Measurements from ENCODE around the gene OR51I2. TPM values are rescaled to one million over a fixed set of nuclear protein-coding genes. Genes with fewer than 3 reads are reported as not detected.

The OR51I2 gene
- total RNA-seq (2014; rRNA removed; shearing (Covaris generic); ENCODE audit: low replicate concordance): not detected in 2 replicates

GRCh38 chr11:5449023-5449422, at the start of gene OR51I2:
OR51I2 (plus strand) TSS chr11:5449323; CDS start chr11:5453489, 4,166 bp downstream.
- no peak for DNase-seq
- Histone ChIP-seq H3K4me3 (ENCODE audit: low read length) (no peak within 1 kb of the TSS), H3K9ac (ENCODE audit: low read length) (no peak within 1 kb of the TSS), H3K9me2 (replicated peaks; ENCODE audit: insufficient read depth, low read length) (no peaks in the 10 kb centered on the region), H3K27me3 (ENCODE audit: low read length) (no peaks in the 10 kb centered on the region), H4K20me1 (ENCODE audit: insufficient read depth, low read depth, low read length) (no peaks in the 10 kb centered on the region), H3K4me2 (ENCODE audit: low read depth, low read length, poor library complexity, severe bottlenecking) (no peak within 1 kb of the TSS), H3K9me3 (ENCODE audit: low read length) (no peaks in the 10 kb centered on the region), H3K36me3 (ENCODE audit: insufficient read depth, low read length) (no peaks in the 10 kb centered on the region), H3K79me2 (ENCODE audit: low read length) (no peaks in the 10 kb centered on the region), H3K4me1 (ENCODE audit: low read length) (no peaks in the 10 kb centered on the region), H3K27ac (ENCODE audit: low read length) (no peak within 1 kb of the TSS), H2AFZ (ENCODE audit: low read length) (no peak within 1 kb of the TSS)

- Histone ChIP-seq H3K9me2 (replicated peaks; ENCODE audit: insufficient read depth, low read length) (0 out of 2 replicates have a peak, but pooled peaks cover 4% of the 10 kb centered on the region), H3K4me2 (ENCODE audit: low read depth, low read length, poor library complexity, severe bottlenecking) (no peak overlapping the region), H3K36me3 (ENCODE audit: insufficient read depth, low read length) (no peaks in the 10 kb centered on the region), H3K4me3 (ENCODE audit: low read length) (no peak overlapping the region), H3K9me3 (ENCODE audit: low read length) (no peaks in the 10 kb centered on the region), H3K4me1 (ENCODE audit: low read length) (no peaks in the 10 kb centered on the region), H3K27ac (ENCODE audit: low read length) (no peak overlapping the region), H2AFZ (ENCODE audit: low read length) (no peak overlapping the region), H3K27me3 (ENCODE audit: low read length) (no peaks in the 10 kb centered on the region), H3K79me2 (ENCODE audit: low read length) (no peaks in the 10 kb centered on the region), H4K20me1 (ENCODE audit: insufficient read depth, low read depth, low read length) (no peaks in the 10 kb centered on the region), H3K9ac (ENCODE audit: low read length) (no peak overlapping the region)
- no peak for DNase-seq
Observed at GRCh38 chr11:5405173-5405572, 44.0 kb upstream of the OR51I2 start.

- H3K9me2 ChIP-seq (replicated peaks; ENCODE audit: insufficient read depth, low read length): no peaks in the 10 kb centered on the region
- no peaks in the 10 kb centered on the region for H3K9me3 ChIP-seq (ENCODE audit: low read length)
- DNase-seq: no peak
- H3K27me3 ChIP-seq (ENCODE audit: low read length): no peaks in the 10 kb centered on the region
- no peak overlapping the region for H2AFZ ChIP-seq (ENCODE audit: low read length)
- H3K27ac ChIP-seq (ENCODE audit: low read length): no peak overlapping the region
- no peak overlapping the region for H3K4me3 ChIP-seq (ENCODE audit: low read length)
- no peaks in the 10 kb centered on the region for H3K79me2 ChIP-seq (ENCODE audit: low read length)
- no peaks in the 10 kb centered on the region for H3K36me3 ChIP-seq (ENCODE audit: insufficient read depth, low read length)
- H3K4me2 ChIP-seq (ENCODE audit: low read depth, low read length, poor library complexity, severe bottlenecking): no peak overlapping the region
- H4K20me1 ChIP-seq (ENCODE audit: insufficient read depth, low read depth, low read length): no peaks in the 10 kb centered on the region
- no peaks in the 10 kb centered on the region for H3K4me1 ChIP-seq (ENCODE audit: low read length)
- H3K9ac ChIP-seq (ENCODE audit: low read length): no peak overlapping the region
Observed at GRCh38 chr11:5420993-5421392, 28.1 kb upstream of the OR51I2 start.

- H3K36me3 ChIP-seq (ENCODE audit: insufficient read depth, low read length): no peaks in the 10 kb centered on the region
- no peaks in the 10 kb centered on the region for H3K79me2 ChIP-seq (ENCODE audit: low read length)
- H2AFZ ChIP-seq (ENCODE audit: low read length): no peak within 1 kb of the TSS
- H3K4me3 ChIP-seq (ENCODE audit: low read length): no peak within 1 kb of the TSS
- no peak within 1 kb of the TSS for H3K27ac ChIP-seq (ENCODE audit: low read length)
- H3K9ac ChIP-seq (ENCODE audit: low read length): no peak within 1 kb of the TSS
- H4K20me1 ChIP-seq (ENCODE audit: insufficient read depth, low read depth, low read length): no peaks in the 10 kb centered on the region
- H3K9me3 ChIP-seq (ENCODE audit: low read length): no peaks in the 10 kb centered on the region
- H3K4me1 ChIP-seq (ENCODE audit: low read length): no peaks in the 10 kb centered on the region
- H3K4me2 ChIP-seq (ENCODE audit: low read depth, low read length, poor library complexity, severe bottlenecking): no peak within 1 kb of the TSS
- no peak for DNase-seq
- H3K27me3 ChIP-seq (ENCODE audit: low read length): no peaks in the 10 kb centered on the region
- no peaks in the 10 kb centered on the region for H3K9me2 ChIP-seq (replicated peaks; ENCODE audit: insufficient read depth, low read length)
Observed at GRCh38 chr11:5421811-5422210, 27.3 kb upstream of the OR51I2 start, which contains the start of gene OR51Q1. OR51Q1 (plus strand) TSS chr11:5422111; CDS start chr11:5422201, 90 bp downstream.

- Histone ChIP-seq H3K27ac (ENCODE audit: low read length) (no peak overlapping the region), H3K9me3 (ENCODE audit: low read length) (no peaks in the 10 kb centered on the region), H3K36me3 (ENCODE audit: insufficient read depth, low read length) (no peaks in the 10 kb centered on the region), H3K4me2 (ENCODE audit: low read depth, low read length, poor library complexity, severe bottlenecking) (no peak overlapping the region), H3K4me1 (ENCODE audit: low read length) (no peaks in the 10 kb centered on the region), H3K9me2 (replicated peaks; ENCODE audit: insufficient read depth, low read length) (no peaks in the 10 kb centered on the region), H3K79me2 (ENCODE audit: low read length) (no peaks in the 10 kb centered on the region), H3K9ac (ENCODE audit: low read length) (no peak overlapping the region), H4K20me1 (ENCODE audit: insufficient read depth, low read depth, low read length) (no peaks in the 10 kb centered on the region), H3K4me3 (ENCODE audit: low read length) (no peak overlapping the region), H3K27me3 (ENCODE audit: low read length) (no peaks in the 10 kb centered on the region), H2AFZ (ENCODE audit: low read length) (no peak overlapping the region)
- DNase-seq: no peak
Observed at GRCh38 chr11:5423131-5423530, 26.0 kb upstream of the OR51I2 start.

- no peaks in the 10 kb centered on the region for H3K4me1 ChIP-seq (ENCODE audit: low read length)
- no peak within 1 kb of the TSS for H3K4me2 ChIP-seq (ENCODE audit: low read depth, low read length, poor library complexity, severe bottlenecking)
- H4K20me1 ChIP-seq (ENCODE audit: insufficient read depth, low read depth, low read length): no peaks in the 10 kb centered on the region
- no peak for DNase-seq
- no peak within 1 kb of the TSS for H3K9ac ChIP-seq (ENCODE audit: low read length)
- H3K79me2 ChIP-seq (ENCODE audit: low read length): no peaks in the 10 kb centered on the region
- H3K9me2 ChIP-seq (replicated peaks; ENCODE audit: insufficient read depth, low read length): no peaks in the 10 kb centered on the region
- H3K4me3 ChIP-seq (ENCODE audit: low read length): no peak within 1 kb of the TSS
- no peak within 1 kb of the TSS for H3K27ac ChIP-seq (ENCODE audit: low read length)
- no peak within 1 kb of the TSS for H2AFZ ChIP-seq (ENCODE audit: low read length)
- H3K27me3 ChIP-seq (ENCODE audit: low read length): no peaks in the 10 kb centered on the region
- no peaks in the 10 kb centered on the region for H3K9me3 ChIP-seq (ENCODE audit: low read length)
- H3K36me3 ChIP-seq (ENCODE audit: insufficient read depth, low read length): no peaks in the 10 kb centered on the region
Observed at GRCh38 chr11:5441414-5441813, 7.7 kb upstream of the OR51I2 start, which contains the start of gene OR51I1. OR51I1 (minus strand) TSS chr11:5441514; CDS start chr11:5441514, 0 bp downstream.

- no peak overlapping the region for H3K9ac ChIP-seq (ENCODE audit: low read length)
- no peak overlapping the region for H3K27ac ChIP-seq (ENCODE audit: low read length)
- H2AFZ ChIP-seq (ENCODE audit: low read length): no peak overlapping the region
- no peaks in the 10 kb centered on the region for H3K9me3 ChIP-seq (ENCODE audit: low read length)
- H3K4me2 ChIP-seq (ENCODE audit: low read depth, low read length, poor library complexity, severe bottlenecking): no peak overlapping the region
- no peaks in the 10 kb centered on the region for H3K9me2 ChIP-seq (replicated peaks; ENCODE audit: insufficient read depth, low read length)
- no peaks in the 10 kb centered on the region for H3K4me1 ChIP-seq (ENCODE audit: low read length)
- DNase-seq: no peak
- no peaks in the 10 kb centered on the region for H3K27me3 ChIP-seq (ENCODE audit: low read length)
- no peaks in the 10 kb centered on the region for H3K79me2 ChIP-seq (ENCODE audit: low read length)
- H3K36me3 ChIP-seq (ENCODE audit: insufficient read depth, low read length): no peaks in the 10 kb centered on the region
- H4K20me1 ChIP-seq (ENCODE audit: insufficient read depth, low read depth, low read length): no peaks in the 10 kb centered on the region
- no peak overlapping the region for H3K4me3 ChIP-seq (ENCODE audit: low read length)
Observed at GRCh38 chr11:5443835-5444393, 5.2 kb upstream of the OR51I2 start.

- Histone ChIP-seq H3K4me2 (ENCODE audit: low read depth, low read length, poor library complexity, severe bottlenecking) (no peak overlapping the region), H3K4me3 (ENCODE audit: low read length) (no peak overlapping the region), H3K27ac (ENCODE audit: low read length) (no peak overlapping the region), H4K20me1 (ENCODE audit: insufficient read depth, low read depth, low read length) (no peaks in the 10 kb centered on the region), H3K9me3 (ENCODE audit: low read length) (no peaks in the 10 kb centered on the region), H3K27me3 (ENCODE audit: low read length) (no peaks in the 10 kb centered on the region), H3K4me1 (ENCODE audit: low read length) (no peaks in the 10 kb centered on the region), H2AFZ (ENCODE audit: low read length) (no peak overlapping the region), H3K79me2 (ENCODE audit: low read length) (no peaks in the 10 kb centered on the region), H3K9me2 (replicated peaks; ENCODE audit: insufficient read depth, low read length) (no peaks in the 10 kb centered on the region), H3K36me3 (ENCODE audit: insufficient read depth, low read length) (no peaks in the 10 kb centered on the region), H3K9ac (ENCODE audit: low read length) (no peak overlapping the region)
- DNase-seq: no peak
Observed at GRCh38 chr11:5449432-5449831, 309 bp downstream of the OR51I2 start.

Data from Karpas-422 (cell line).